NCI-H128 (cell line): ENCODE measurements around the gene CAMKMT.

ENCODE experiments used
- DNase-seq: peaks from one replicate; lab custom pipeline; 2025; ENCODE audit not compliant: unreplicated experiment; lab: John Stamatoyannopoulos, UW

The CAMKMT gene

GRCh38 chr2:44817673-44818335 is 456.1 kb downstream of the CAMKMT start:
- peak; percentile 30 for DNase-seq

DNA sequence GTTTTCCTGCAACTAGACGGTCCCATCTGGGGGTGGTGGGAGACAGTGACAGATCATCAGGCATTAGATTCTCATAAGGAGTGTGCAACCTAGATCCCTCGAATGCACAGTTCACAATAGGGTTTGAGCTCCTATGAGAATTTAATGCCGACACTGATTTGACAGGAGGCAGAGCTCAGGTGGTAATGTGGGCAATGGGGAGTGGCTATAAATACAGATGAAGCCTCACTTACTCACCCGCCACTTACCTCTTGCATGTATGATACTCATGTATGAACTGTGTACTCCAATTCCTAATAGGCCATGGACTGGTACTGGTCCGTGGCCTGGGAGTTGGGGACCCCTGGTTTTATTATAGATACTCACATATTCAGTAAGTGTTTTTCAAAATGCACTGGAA is 457.3 kb downstream of the CAMKMT start:
- no peak for DNase-seq

- no peak for DNase-seq
These were observed 459.8 kb downstream of the CAMKMT start for GRCh38 chr2:44821500-44821899.

GRCh38 chr2:44822174-44822573 is 460.4 kb downstream of the CAMKMT start:
- no peak for DNase-seq
